Fibroblast of lung (primary cell): Measurements from ENCODE around the gene CDCA7L.

Experiments
- CTCF ChIP-seq, 2 donors: IDR thresholded peaks in 1 of 2; conservative IDR thresholded peaks in 1 of 2; 1 replicate in 1 of 2; 2 replicates in 1 of 2; pipeline ENCODE4 v1.5.1; 2011 to 2012; ENCODE audit warnings: low read length in 2 of 2, control low read depth in 1 of 2, inconsistent platforms in 1 of 2, low read depth in 1 of 2, mild to moderate bottlenecking in 1 of 2
- EZH2 ChIP-seq: IDR thresholded peaks from 2 replicates; pipeline ENCODE4 v1.5.1; 2012; ENCODE audit warnings: low read length, control low read depth, mild to moderate bottlenecking; ENCODE audit errors: missing control alignments

GRCh38 chr7:21903020-21903786 is 42.5 kb downstream of the CDCA7L start:
- TF ChIP-seq CTCF (conservative IDR thresholded peaks at IDR 0.05 in 1 of 2, IDR thresholded peaks at IDR 0.05 in 1 of 2; ENCODE audit: low read depth in 1 of 2, low read length in 2 of 2): no peak
- no peak for TF ChIP-seq EZH2
